Stomach smooth muscle (tissue), 2 donors: Measurements from ENCODE around the gene MCC.

ENCODE experiments used
- H3K27ac ChIP-seq: one replicate; pipeline ENCODE4 v1.7.0; 2013; ENCODE audit warnings: mild to moderate bottlenecking, low read length, inconsistent platforms
- H3K27me3 ChIP-seq, 2 donors: one replicate each; pipeline ENCODE4 v1.7.0; 2013; ENCODE audit warnings: low read length in 2 of 2; ENCODE audit not compliant: insufficient read depth in 2 of 2, control insufficient read depth in 1 of 2
- H3K36me3 ChIP-seq, 2 donors: one replicate each; pipeline ENCODE4 v1.7.0; 2013; ENCODE audit warnings: low read length in 2 of 2; ENCODE audit not compliant: control insufficient read depth in 2 of 2, insufficient read depth in 2 of 2
- H3K4me1 ChIP-seq: one replicate; pipeline ENCODE4 v1.7.0; 2013; ENCODE audit warnings: low read length; ENCODE audit not compliant: control insufficient read depth, insufficient read depth
- H3K4me3 ChIP-seq, 2 donors: one replicate each; pipeline ENCODE4 v1.7.0; 2013; ENCODE audit warnings: low read length in 2 of 2
- H3K9ac ChIP-seq, 2 donors: one replicate each; pipeline ENCODE4 v1.7.0; 2013; ENCODE audit warnings: low read length in 2 of 2, mild to moderate bottlenecking in 1 of 2
- H3K9me3 ChIP-seq, 2 donors: one replicate each; pipeline ENCODE4 v1.7.0; 2013; ENCODE audit warnings: low read length in 2 of 2; ENCODE audit not compliant: control insufficient read depth in 2 of 2
- donor health status: healthy.
- donor health status: Pancreatic carcinoma.

The MCC gene

GRCh38 chr5:113127021-113127420, 361.2 kb downstream of the MCC start:
- Histone ChIP-seq H3K4me1 (peaks cover 4% of the 10 kb centered on the region), H3K4me3 (no peak overlapping the region), H3K27ac (no peak overlapping the region), H3K9me3 (no peaks in the 10 kb centered on the region), H3K9ac (no peak overlapping the region), H3K36me3 (no peaks in the 10 kb centered on the region), H3K27me3 (no peaks in the 10 kb centered on the region)

- Histone ChIP-seq H3K27ac (no peak overlapping the region), H3K27me3 (no peaks in the 10 kb centered on the region), H3K9me3 (no peaks in the 10 kb centered on the region), H3K9ac (no peak overlapping the region), H3K36me3 (no peaks in the 10 kb centered on the region), H3K4me3 (no peak overlapping the region), H3K4me1 (peaks cover 4% of the 10 kb centered on the region)
These were observed 362.9 kb downstream of the MCC start for GRCh38 chr5:113125371-113125770.

GRCh38 chr5:113124914-113125313, 363.3 kb downstream of the MCC start:
- Histone ChIP-seq H3K9ac (no peak overlapping the region), H3K9me3 (no peaks in the 10 kb centered on the region), H3K27ac (no peak overlapping the region), H3K4me1 (peaks cover 4% of the 10 kb centered on the region), H3K27me3 (no peaks in the 10 kb centered on the region), H3K4me3 (no peak overlapping the region), H3K36me3 (no peaks in the 10 kb centered on the region)

- peaks cover 7% of the 10 kb centered on the region for H3K4me1 ChIP-seq
- no peaks in the 10 kb centered on the region for H3K36me3 ChIP-seq
- no peak overlapping the region for H3K4me3 ChIP-seq
These were observed 364.0 kb downstream of the MCC start for GRCh38 chr5:113124265-113124664.

GRCh38 chr5:113123618-113124017, 364.6 kb downstream of the MCC start:
- Histone ChIP-seq H3K27me3 (no peaks in the 10 kb centered on the region), H3K36me3 (no peaks in the 10 kb centered on the region), H3K4me3 (no peak overlapping the region), H3K4me1 (peaks cover 13% of the 10 kb centered on the region), H3K9me3 (no peaks in the 10 kb centered on the region), H3K9ac (no peak overlapping the region), H3K27ac (no peak overlapping the region)

More at GRCh38 chr5:113124265-113124664, 364.0 kb downstream of the MCC start:
- H3K27ac ChIP-seq: no peak overlapping the region
- no peaks in the 10 kb centered on the region for H3K9me3 ChIP-seq
- H3K27me3 ChIP-seq: no peaks in the 10 kb centered on the region
- H3K9ac ChIP-seq: no peak overlapping the region

- Histone ChIP-seq H3K9me3 (no peaks in the 10 kb centered on the region), H3K9ac (no peak overlapping the region), H3K36me3 (no peaks in the 10 kb centered on the region), H3K27ac (no peak overlapping the region), H3K27me3 (no peaks in the 10 kb centered on the region), H3K4me3 (no peak overlapping the region), H3K4me1 (peaks cover 18% of the 10 kb centered on the region)
These were observed 366.2 kb downstream of the MCC start for GRCh38 chr5:113122053-113122452.

GRCh38 chr5:113119246-113119924, 368.9 kb downstream of the MCC start:
- Histone ChIP-seq H3K9me3 (no peaks in the 10 kb centered on the region), H3K4me3 (no peak overlapping the region), H3K27me3 (no peaks in the 10 kb centered on the region), H3K4me1 (peaks cover 16% of the 10 kb centered on the region), H3K9ac (no peak overlapping the region), H3K27ac (peak overlapping the region; percentile 6), H3K36me3 (no peaks in the 10 kb centered on the region)

- H3K4me3 ChIP-seq: no peak overlapping the region
- H3K9ac ChIP-seq: no peak overlapping the region
- H3K36me3 ChIP-seq: no peaks in the 10 kb centered on the region
- no peaks in the 10 kb centered on the region for H3K27me3 ChIP-seq
- H3K27ac ChIP-seq: peak overlapping the region; percentile 6
- no peaks in the 10 kb centered on the region for H3K9me3 ChIP-seq
- peaks cover 14% of the 10 kb centered on the region for H3K4me1 ChIP-seq
These were observed 369.5 kb downstream of the MCC start for GRCh38 chr5:113118765-113119164.

GRCh38 chr5:113118298-113118697, 370.0 kb downstream of the MCC start:
- no peak overlapping the region for H3K27ac ChIP-seq
- H3K9ac ChIP-seq: no peak overlapping the region
- no peaks in the 10 kb centered on the region for H3K36me3 ChIP-seq
- no peaks in the 10 kb centered on the region for H3K9me3 ChIP-seq
- H3K4me3 ChIP-seq: no peak overlapping the region
- H3K4me1 ChIP-seq: peaks cover 14% of the 10 kb centered on the region
- H3K27me3 ChIP-seq: no peaks in the 10 kb centered on the region

- Histone ChIP-seq H3K27ac (no peak overlapping the region), H3K9ac (no peak overlapping the region), H3K36me3 (no peaks in the 10 kb centered on the region)
These were observed 370.6 kb downstream of the MCC start for GRCh38 chr5:113117543-113118115.

GRCh38 chr5:113115956-113116355, 372.3 kb downstream of the MCC start:
- no peaks in the 10 kb centered on the region for H3K27me3 ChIP-seq
- H3K4me1 ChIP-seq: peaks cover 14% of the 10 kb centered on the region
- no peak overlapping the region for H3K27ac ChIP-seq
- no peak overlapping the region for H3K4me3 ChIP-seq
- H3K9me3 ChIP-seq: no peaks in the 10 kb centered on the region
- H3K9ac ChIP-seq: no peak overlapping the region
- no peaks in the 10 kb centered on the region for H3K36me3 ChIP-seq

More at GRCh38 chr5:113117543-113118115, 370.6 kb downstream of the MCC start:
- Histone ChIP-seq H3K4me1 (peaks cover 14% of the 10 kb centered on the region), H3K27me3 (no peaks in the 10 kb centered on the region), H3K9me3 (no peaks in the 10 kb centered on the region), H3K4me3 (no peak overlapping the region)
